ENCODE measurements around the gene CARD8. TPM values are rescaled to one million over a fixed set of nuclear protein-coding genes. Genes with fewer than 3 reads are reported as not detected.

CARD8 gene
- polyA plus RNA-seq, 1 experiment, result 15.0 TPM

GRCh38 chr19:48290771-48291488 is 35.2 kb upstream of the CARD8 start:
- no peak for DNase-seq (ENCODE audit: low read depth)
- POLR2A ChIA-PET, result no interaction called here
- Histone ChIP-seq H3K36me3 (ENCODE audit: control insufficient read depth, insufficient read depth, low read length) (no peaks in the 10 kb centered on the region), H3K27me3 (ENCODE audit: control insufficient read depth, insufficient read depth, low read length) (0 out of 2 replicates have a peak, but pooled peaks cover 1% of the 10 kb centered on the region), H3K4me3 (ENCODE audit: low read depth, low read length) (peak overlapping the region; percentile 41)
- CTCF ChIA-PET, result interaction anchor here (0.5 to 9.1 kb wide), 17 partner anchors 9 to 293 kb away, joined by 3 to 156 read pairs (median 4); partner anchors contain the start of genes KDELR1 and ZNF114
- TF ChIP-seq CTCF (IDR thresholded peaks at IDR 0.05; ENCODE audit: insufficient read depth, low read depth, low read length), result peak; percentile 99

GRCh38 chr19:48290401-48290770 is 34.7 kb upstream of the CARD8 start:
- no peak for DNase-seq (ENCODE audit: low read depth)
- ChIA-PET POLR2A (no interaction called here), CTCF (interaction anchor here (0.5 to 9.1 kb wide), 17 partner anchors 8 to 293 kb away, joined by 3 to 156 read pairs (median 4); partner anchors contain the start of genes KDELR1 and ZNF114)
- Histone ChIP-seq H3K4me3 (ENCODE audit: low read depth, low read length) (0 out of 2 replicates have a peak overlapping the region, but pooled peaks have one; percentile 14), H3K27me3 (ENCODE audit: control insufficient read depth, insufficient read depth, low read length) (0 out of 2 replicates have a peak, but pooled peaks cover under 1% of the 10 kb centered on the region), H3K36me3 (ENCODE audit: control insufficient read depth, insufficient read depth, low read length) (no peaks in the 10 kb centered on the region)
- peak; percentile 16; the same call in 1 of the 2 replicates for TF ChIP-seq CTCF (IDR thresholded peaks at IDR 0.05; ENCODE audit: insufficient read depth, low read depth, low read length)

- POLR2A ChIA-PET, result no interaction called here
- no peak for TF ChIP-seq CTCF (IDR thresholded peaks at IDR 0.05; ENCODE audit: insufficient read depth, low read depth, low read length)
- DNase-seq (ENCODE audit: low read depth), result no peak
- no peaks in the 10 kb centered on the region for H3K36me3 ChIP-seq (ENCODE audit: control insufficient read depth, insufficient read depth, low read length)
- no peak overlapping the region for H3K4me3 ChIP-seq (ENCODE audit: low read depth, low read length)
- H3K27me3 ChIP-seq (ENCODE audit: control insufficient read depth, insufficient read depth, low read length), result no peaks in the 10 kb centered on the region
- CTCF ChIA-PET, result interaction anchor here (0.6 to 9.1 kb wide), 3 partner anchors 17 to 296 kb away, joined by 3 to 156 read pairs (median 3); partner anchors contain the start of gene ZNF114
These were observed 32.0 kb upstream of the CARD8 start for GRCh38 chr19:48287748-48288147.

GRCh38 chr19:48284896-48285295 is 29.2 kb upstream of the CARD8 start:
- no peaks in the 10 kb centered on the region for H3K27me3 ChIP-seq (ENCODE audit: control insufficient read depth, insufficient read depth, low read length)
- no peaks in the 10 kb centered on the region for H3K36me3 ChIP-seq (ENCODE audit: control insufficient read depth, insufficient read depth, low read length)
- no peak for DNase-seq (ENCODE audit: low read depth)
- POLR2A ChIA-PET, result no interaction called here
- CTCF ChIA-PET, result interaction anchor here (1.1 to 1.5 kb wide), 4 partner anchors 10 to 24 kb away, joined by 3 to 9 read pairs (median 7); partner anchors contain the start of gene ZNF114
- TF ChIP-seq CTCF (IDR thresholded peaks at IDR 0.05; ENCODE audit: insufficient read depth, low read depth, low read length), result no peak
- H3K4me3 ChIP-seq (ENCODE audit: low read depth, low read length), result no peak overlapping the region

GRCh38 chr19:48283908-48284307 is 28.2 kb upstream of the CARD8 start:
- H3K27me3 ChIP-seq (ENCODE audit: control insufficient read depth, insufficient read depth, low read length), result no peaks in the 10 kb centered on the region
- DNase-seq (ENCODE audit: low read depth), result peak; percentile 83
- ChIA-PET POLR2A (no interaction called here), CTCF (interaction anchor here (1.1 to 1.5 kb wide), 4 partner anchors 9 to 23 kb away, joined by 3 to 9 read pairs (median 7); partner anchors contain the start of gene ZNF114)
- H3K4me3 ChIP-seq (ENCODE audit: low read depth, low read length), result no peak overlapping the region
- H3K36me3 ChIP-seq (ENCODE audit: control insufficient read depth, insufficient read depth, low read length), result no peaks in the 10 kb centered on the region
- no peak for TF ChIP-seq CTCF (IDR thresholded peaks at IDR 0.05; ENCODE audit: insufficient read depth, low read depth, low read length)
